ENCODE results near the gene AKAP4. TPM values are rescaled to one million over a fixed set of nuclear protein-coding genes. Genes with fewer than 3 reads are reported as not detected.

AKAP4 gene
- total RNA-seq (2014; rRNA removed; shearing (Covaris generic)): not detected in 2 replicates

- no peak for DNase-seq (ENCODE audit: low spot score)
These were observed at the start of gene AKAP4 for GRCh38 chrX:50200907-50201306. Gene AKAP4 (minus strand): TSS chrX:50201007. CDS start chrX:50200889, 118 bp downstream.

- peak; percentile 33 for DNase-seq (ENCODE audit: low spot score)
These were observed 10.7 kb upstream of the AKAP4 start for GRCh38 chrX:50211510-50211909.

GRCh38 chrX:50206753-50207152 is 5.9 kb upstream of the AKAP4 start:
- no peak for DNase-seq (ENCODE audit: low spot score)

- peak; percentile 82 for DNase-seq (ENCODE audit: low spot score)
These were observed 3.6 kb upstream of the AKAP4 start, which contains the start of gene CCNB3 for GRCh38 chrX:50204364-50204899. Gene CCNB3 (plus strand): TSS chrX:50204765. CDS start chrX:50285164, 80,399 bp downstream.

GRCh38 chrX:50202539-50202938 is 1.7 kb upstream of the AKAP4 start:
- no peak for DNase-seq (ENCODE audit: low spot score)

GRCh38 chrX:50198348-50198747 is 2.5 kb downstream of the AKAP4 start:
- DNase-seq (ENCODE audit: low spot score): no peak

- DNase-seq (ENCODE audit: low spot score): no peak
These were observed 11.8 kb downstream of the AKAP4 start for GRCh38 chrX:50188859-50189600.

- DNase-seq (ENCODE audit: low spot score): no peak
These were observed 16.9 kb downstream of the AKAP4 start for GRCh38 chrX:50183891-50184290.

GRCh38 chrX:50180073-50180940 is 20.5 kb downstream of the AKAP4 start:
- DNase-seq (ENCODE audit: low spot score): no peak

- DNase-seq (ENCODE audit: low spot score): no peak
These were observed 31.1 kb downstream of the AKAP4 start for GRCh38 chrX:50169717-50170116.

- DNase-seq (ENCODE audit: low spot score): no peak
These were observed 32.5 kb downstream of the AKAP4 start for GRCh38 chrX:50168241-50168687.

GRCh38 chrX:50167366-50167765 is 33.4 kb downstream of the AKAP4 start:
- DNase-seq (ENCODE audit: low spot score): no peak

GRCh38 chrX:50165727-50166126 is 35.1 kb downstream of the AKAP4 start:
- no peak for DNase-seq (ENCODE audit: low spot score)

- DNase-seq (ENCODE audit: low spot score): peak; percentile 27
These were observed 39.7 kb downstream of the AKAP4 start for GRCh38 chrX:50161127-50161526.

GRCh38 chrX:50158593-50158992 is 42.2 kb downstream of the AKAP4 start:
- DNase-seq (ENCODE audit: low spot score): no peak

GRCh38 chrX:50157545-50158135 is 43.2 kb downstream of the AKAP4 start:
- peak; percentile 25 for DNase-seq (ENCODE audit: low spot score)

- DNase-seq (ENCODE audit: low spot score): no peak
These were observed 46.4 kb downstream of the AKAP4 start for GRCh38 chrX:50154429-50154828.

- DNase-seq (ENCODE audit: low spot score): no peak
These were observed 48.4 kb downstream of the AKAP4 start for GRCh38 chrX:50152456-50152855.

GRCh38 chrX:50147972-50148371 is 52.8 kb downstream of the AKAP4 start:
- DNase-seq (ENCODE audit: low spot score): no peak
